H1 (cell line): ENCODE results near the gene TET1. TPM values are rescaled to one million over a fixed set of nuclear protein-coding genes. Genes with fewer than 3 reads are reported as not detected.

Experiments used
- ASH2L ChIP-seq: fragments of 200-600, 300-600 bp; sonication (generic); IDR thresholded peaks from one replicate; pipeline ENCODE4 v1.7.1; 2017; ENCODE audit warnings: low read length
- GTF2F1 ChIP-seq: IDR thresholded peaks from 2 replicates; pipeline ENCODE4 v1.6.1; 2012; ENCODE audit warnings: low read depth, low read length, improper control_type of control experiment, borderline replicate concordance
- HDAC6 ChIP-seq: IDR thresholded peaks from one replicate; pipeline ENCODE4 v1.7.1; 2012; ENCODE audit warnings: low read depth, mild to moderate bottlenecking, inconsistent platforms, low read length, moderate library complexity
- JUND ChIP-seq: IDR thresholded peaks from 2 replicates; pipeline ENCODE4 v1.6.1; 2011; ENCODE audit warnings: mild to moderate bottlenecking, improper control_type of control experiment, low read length
- KDM5A ChIP-seq: fragments of 200-600 bp; IDR thresholded peaks from 2 replicates; pipeline ENCODE4 v1.7.1; 2012; ENCODE audit warnings: mild to moderate bottlenecking, low read length, inconsistent platforms, mixed read lengths
- PHF8 ChIP-seq: fragments of 200-600 bp; sonication (generic); conservative IDR thresholded peaks from 2 replicates; pipeline ENCODE4 v1.7.1; 2012; ENCODE audit warnings: low read depth, mild to moderate bottlenecking, inconsistent platforms, low read length, moderate library complexity
- RXRA ChIP-seq: IDR thresholded peaks from 2 replicates; pipeline ENCODE4 v1.6.1; 2011; ENCODE audit warnings: low read depth, mild to moderate bottlenecking, low read length, moderate library complexity; ENCODE audit not compliant: insufficient read depth
- TAF1 ChIP-seq: IDR thresholded peaks from 2 replicates; pipeline ENCODE4 v1.6.1; 2011; ENCODE audit warnings: mild to moderate bottlenecking, low read depth, low read length
- TAF7 ChIP-seq: optimal IDR thresholded peaks from 2 replicates; pipeline ENCODE3; 2011; ENCODE audit warnings: low read depth, mild to moderate bottlenecking, inconsistent platforms, low read length, moderate library complexity, borderline replicate concordance
- polyA plus RNA-seq, 7 experiments: library from polyadenylated mRNA; depleted of rRNA in 3 of 7; stranded (reverse) in 5 of 7; unstranded in 2 of 7; fragments of >200 nt in 5 of 7; fragments of 200-250 nt in 2 of 7; gene quantifications; 1 replicate in 5 of 7; 2 replicates in 1 of 7; 4 replicates in 1 of 7; pipeline versions ENCODE4 v1.2.1 to v1.2.3, GENCODE V29; 2011 to 2013; ENCODE audit warnings: missing spikeins in 2 of 7, mixed read lengths in 2 of 7
- total RNA-seq: library from RNA; stranded (reverse); fragmentation: NEBNext Ultra II Directional; extraction: Animal tissue kit (Norgen Biotek cat#: 25700); gene quantifications from 2 replicates; pipeline ENCODE4 v1.2.1, GENCODE V29; 2021
- TF ChIP-seq, protein P1 (sequence below): fragments of 300-600 bp; sonication (generic); IDR thresholded peaks from 2 replicates; pipeline ENCODE4 v1.7.1; 2012; ENCODE audit warnings: low read length, moderate library complexity, mild to moderate bottlenecking, inconsistent platforms; ENCODE audit not compliant: insufficient replicate concordance
- TF ChIP-seq, protein P2 (sequence below): IDR thresholded peaks from 2 replicates; pipeline ENCODE4 v1.6.1; 2012; ENCODE audit warnings: inconsistent platforms

Gene TET1
- total and polyA plus RNA-seq, 2 of the 8 experiments (the other 6 are each of a cell fraction or from before 2014, with no cell fraction given), result 15.2 to 69.3 TPM

DNA sequence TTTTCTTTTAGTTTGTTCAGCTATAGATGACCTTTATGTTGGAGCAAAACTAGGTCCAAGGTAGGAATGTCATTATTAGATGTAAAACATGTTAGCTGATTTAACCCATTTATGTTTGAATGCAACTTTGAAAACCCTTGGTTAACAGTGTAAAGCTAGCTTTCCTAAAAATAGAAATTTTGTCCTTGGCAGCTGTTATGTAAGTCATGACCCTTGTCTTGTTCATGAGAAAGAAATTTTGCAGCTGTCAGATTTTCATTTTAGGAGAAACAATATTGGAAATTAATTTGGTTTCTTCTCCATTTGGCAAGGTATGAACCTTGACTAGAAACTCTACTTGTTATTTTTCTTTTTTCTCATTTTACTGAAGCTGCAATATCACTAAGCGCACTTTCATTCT lies 137.0 kb downstream of the TET1 start (continued):
- TF ChIP-seq, protein P1, sequence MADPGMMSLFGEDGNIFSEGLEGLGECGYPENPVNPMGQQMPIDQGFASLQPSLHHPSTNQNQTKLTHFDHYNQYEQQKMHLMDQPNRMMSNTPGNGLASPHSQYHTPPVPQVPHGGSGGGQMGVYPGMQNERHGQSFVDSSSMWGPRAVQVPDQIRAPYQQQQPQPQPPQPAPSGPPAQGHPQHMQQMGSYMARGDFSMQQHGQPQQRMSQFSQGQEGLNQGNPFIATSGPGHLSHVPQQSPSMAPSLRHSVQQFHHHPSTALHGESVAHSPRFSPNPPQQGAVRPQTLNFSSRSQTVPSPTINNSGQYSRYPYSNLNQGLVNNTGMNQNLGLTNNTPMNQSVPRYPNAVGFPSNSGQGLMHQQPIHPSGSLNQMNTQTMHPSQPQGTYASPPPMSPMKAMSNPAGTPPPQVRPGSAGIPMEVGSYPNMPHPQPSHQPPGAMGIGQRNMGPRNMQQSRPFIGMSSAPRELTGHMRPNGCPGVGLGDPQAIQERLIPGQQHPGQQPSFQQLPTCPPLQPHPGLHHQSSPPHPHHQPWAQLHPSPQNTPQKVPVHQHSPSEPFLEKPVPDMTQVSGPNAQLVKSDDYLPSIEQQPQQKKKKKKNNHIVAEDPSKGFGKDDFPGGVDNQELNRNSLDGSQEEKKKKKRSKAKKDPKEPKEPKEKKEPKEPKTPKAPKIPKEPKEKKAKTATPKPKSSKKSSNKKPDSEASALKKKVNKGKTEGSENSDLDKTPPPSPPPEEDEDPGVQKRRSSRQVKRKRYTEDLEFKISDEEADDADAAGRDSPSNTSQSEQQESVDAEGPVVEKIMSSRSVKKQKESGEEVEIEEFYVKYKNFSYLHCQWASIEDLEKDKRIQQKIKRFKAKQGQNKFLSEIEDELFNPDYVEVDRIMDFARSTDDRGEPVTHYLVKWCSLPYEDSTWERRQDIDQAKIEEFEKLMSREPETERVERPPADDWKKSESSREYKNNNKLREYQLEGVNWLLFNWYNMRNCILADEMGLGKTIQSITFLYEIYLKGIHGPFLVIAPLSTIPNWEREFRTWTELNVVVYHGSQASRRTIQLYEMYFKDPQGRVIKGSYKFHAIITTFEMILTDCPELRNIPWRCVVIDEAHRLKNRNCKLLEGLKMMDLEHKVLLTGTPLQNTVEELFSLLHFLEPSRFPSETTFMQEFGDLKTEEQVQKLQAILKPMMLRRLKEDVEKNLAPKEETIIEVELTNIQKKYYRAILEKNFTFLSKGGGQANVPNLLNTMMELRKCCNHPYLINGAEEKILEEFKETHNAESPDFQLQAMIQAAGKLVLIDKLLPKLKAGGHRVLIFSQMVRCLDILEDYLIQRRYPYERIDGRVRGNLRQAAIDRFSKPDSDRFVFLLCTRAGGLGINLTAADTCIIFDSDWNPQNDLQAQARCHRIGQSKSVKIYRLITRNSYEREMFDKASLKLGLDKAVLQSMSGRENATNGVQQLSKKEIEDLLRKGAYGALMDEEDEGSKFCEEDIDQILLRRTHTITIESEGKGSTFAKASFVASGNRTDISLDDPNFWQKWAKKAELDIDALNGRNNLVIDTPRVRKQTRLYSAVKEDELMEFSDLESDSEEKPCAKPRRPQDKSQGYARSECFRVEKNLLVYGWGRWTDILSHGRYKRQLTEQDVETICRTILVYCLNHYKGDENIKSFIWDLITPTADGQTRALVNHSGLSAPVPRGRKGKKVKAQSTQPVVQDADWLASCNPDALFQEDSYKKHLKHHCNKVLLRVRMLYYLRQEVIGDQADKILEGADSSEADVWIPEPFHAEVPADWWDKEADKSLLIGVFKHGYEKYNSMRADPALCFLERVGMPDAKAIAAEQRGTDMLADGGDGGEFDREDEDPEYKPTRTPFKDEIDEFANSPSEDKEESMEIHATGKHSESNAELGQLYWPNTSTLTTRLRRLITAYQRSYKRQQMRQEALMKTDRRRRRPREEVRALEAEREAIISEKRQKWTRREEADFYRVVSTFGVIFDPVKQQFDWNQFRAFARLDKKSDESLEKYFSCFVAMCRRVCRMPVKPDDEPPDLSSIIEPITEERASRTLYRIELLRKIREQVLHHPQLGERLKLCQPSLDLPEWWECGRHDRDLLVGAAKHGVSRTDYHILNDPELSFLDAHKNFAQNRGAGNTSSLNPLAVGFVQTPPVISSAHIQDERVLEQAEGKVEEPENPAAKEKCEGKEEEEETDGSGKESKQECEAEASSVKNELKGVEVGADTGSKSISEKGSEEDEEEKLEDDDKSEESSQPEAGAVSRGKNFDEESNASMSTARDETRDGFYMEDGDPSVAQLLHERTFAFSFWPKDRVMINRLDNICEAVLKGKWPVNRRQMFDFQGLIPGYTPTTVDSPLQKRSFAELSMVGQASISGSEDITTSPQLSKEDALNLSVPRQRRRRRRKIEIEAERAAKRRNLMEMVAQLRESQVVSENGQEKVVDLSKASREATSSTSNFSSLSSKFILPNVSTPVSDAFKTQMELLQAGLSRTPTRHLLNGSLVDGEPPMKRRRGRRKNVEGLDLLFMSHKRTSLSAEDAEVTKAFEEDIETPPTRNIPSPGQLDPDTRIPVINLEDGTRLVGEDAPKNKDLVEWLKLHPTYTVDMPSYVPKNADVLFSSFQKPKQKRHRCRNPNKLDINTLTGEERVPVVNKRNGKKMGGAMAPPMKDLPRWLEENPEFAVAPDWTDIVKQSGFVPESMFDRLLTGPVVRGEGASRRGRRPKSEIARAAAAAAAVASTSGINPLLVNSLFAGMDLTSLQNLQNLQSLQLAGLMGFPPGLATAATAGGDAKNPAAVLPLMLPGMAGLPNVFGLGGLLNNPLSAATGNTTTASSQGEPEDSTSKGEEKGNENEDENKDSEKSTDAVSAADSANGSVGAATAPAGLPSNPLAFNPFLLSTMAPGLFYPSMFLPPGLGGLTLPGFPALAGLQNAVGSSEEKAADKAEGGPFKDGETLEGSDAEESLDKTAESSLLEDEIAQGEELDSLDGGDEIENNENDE, result no peak
- TF ChIP-seq JUND, result no peak
- TF ChIP-seq, protein P2, sequence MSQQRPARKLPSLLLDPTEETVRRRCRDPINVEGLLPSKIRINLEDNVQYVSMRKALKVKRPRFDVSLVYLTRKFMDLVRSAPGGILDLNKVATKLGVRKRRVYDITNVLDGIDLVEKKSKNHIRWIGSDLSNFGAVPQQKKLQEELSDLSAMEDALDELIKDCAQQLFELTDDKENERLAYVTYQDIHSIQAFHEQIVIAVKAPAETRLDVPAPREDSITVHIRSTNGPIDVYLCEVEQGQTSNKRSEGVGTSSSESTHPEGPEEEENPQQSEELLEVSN, result no peak
- TF ChIP-seq HDAC6, result no peak
- TF ChIP-seq KDM5A, result no peak
- TF ChIP-seq PHF8, result no peak
- no peak for TF ChIP-seq TAF1
- no peak for TF ChIP-seq GTF2F1
- TF ChIP-seq TAF7, result no peak
- no peak for TF ChIP-seq ASH2L
- no peak for TF ChIP-seq RXRA
